SK-N-SH (cell line): ENCODE results near the gene SH3TC1.

Experiments
- CTCF ChIP-seq: fragments of 200-600 bp; sonication (generic); IDR thresholded peaks from 2 replicates; pipeline ENCODE4 v1.6.1; 2017; ENCODE audit warnings: antibody characterized with exemption, mild to moderate bottlenecking, moderate library complexity
- EP300 ChIP-seq, 2 experiments: IDR thresholded peaks; 2 replicates each; pipeline versions ENCODE4 v1.4.0 to v1.6.1; 2012; ENCODE audit warnings: borderline replicate concordance in 1 of 2, low read depth in 1 of 2, low read length in 1 of 2
- EZH2phosphoT487 ChIP-seq: fragments of 200-600 bp; sonication (generic); IDR thresholded peaks from 2 replicates; pipeline ENCODE4 v1.6.1; 2017; ENCODE audit warnings: low read depth, mixed run types, mild to moderate bottlenecking, antibody characterized with exemption, moderate library complexity, borderline replicate concordance
- IRF3 ChIP-seq: fragments of 150-350 bp; IDR thresholded peaks from 2 replicates; pipeline ENCODE4 v1.6.1; 2016; ENCODE audit warnings: mild to moderate bottlenecking, low read depth, low read length
- JUND ChIP-seq: IDR thresholded peaks from 2 replicates; pipeline ENCODE4 v1.4.0; 2012
- MAX ChIP-seq: IDR thresholded peaks from 2 replicates; pipeline ENCODE4 v1.4.0; 2012; ENCODE audit warnings: low read depth
- MEF2A ChIP-seq: IDR thresholded peaks from 2 replicates; pipeline ENCODE4 v1.4.0; 2012; ENCODE audit warnings: low read depth, borderline replicate concordance
- RAD21 ChIP-seq: IDR thresholded peaks from 2 replicates; pipeline ENCODE4 v1.6.1; 2012; ENCODE audit warnings: mild to moderate bottlenecking, low read length
- REST ChIP-seq: IDR thresholded peaks from 2 replicates; pipeline ENCODE4 v1.6.1; 2012; ENCODE audit warnings: mild to moderate bottlenecking, low read depth, low read length, moderate library complexity
- RFX5 ChIP-seq: IDR thresholded peaks from 2 replicates; pipeline ENCODE4 v1.6.1; 2012; ENCODE audit warnings: mild to moderate bottlenecking, improper control_type of control experiment, low read length
- SIN3A ChIP-seq: IDR thresholded peaks from 2 replicates; pipeline ENCODE4 v1.6.1; 2012; ENCODE audit warnings: low read depth, mild to moderate bottlenecking, low read length, moderate library complexity, borderline replicate concordance
- SMC3 ChIP-seq: IDR thresholded peaks from 2 replicates; pipeline ENCODE4 v1.6.1; 2012; ENCODE audit warnings: low read depth, low read length, improper control_type of control experiment
- TEAD4 ChIP-seq: IDR thresholded peaks from 2 replicates; pipeline ENCODE4 v1.4.0; 2012; ENCODE audit warnings: mild to moderate bottlenecking, borderline replicate concordance; ENCODE audit not compliant: insufficient read depth
- ZBTB33 ChIP-seq: IDR thresholded peaks from 2 replicates; pipeline ENCODE4 v1.4.0; 2012; ENCODE audit warnings: low read depth, borderline replicate concordance

GRCh38 chr4:8270418-8270771 is 71.3 kb downstream of the SH3TC1 start:
- TF ChIP-seq RFX5 (no peak), CTCF (no peak), MEF2A (no peak), JUND (no peak), SMC3 (no peak), EP300 (IDR thresholded peaks at IDR 0.05; ENCODE audit: borderline replicate concordance in 1 of 2, low read depth in 1 of 2, low read length in 1 of 2) (no peak), EZH2phosphoT487 (no peak), MAX (no peak), IRF3 (no peak), ZBTB33 (no peak), REST (no peak), SIN3A (no peak), TEAD4 (no peak), RAD21 (no peak)
